Caco-2 (cell line): Measurements from ENCODE around the gene NXPE1. TPM values are rescaled to one million over a fixed set of nuclear protein-coding genes. Genes with fewer than 3 reads are reported as not detected.

Experiments
- BruUV-seq: library from RNA; stranded (reverse); fragments of 400-500 nt; replicated peaks from 2 replicates; lab custom pipeline; 2021; lab: Mats Ljungman, UMichigan
- CTCF ChIA-PET: fragments of 300-600 bp; sonication (Branson Sonifier 250); formaldehyde crosslinking; loops from one replicate; lab custom pipeline; 2022; ENCODE audit warnings: antibody characterized with exemption; lab: Charles Lee
- POLR2A ChIA-PET: fragments of 300-600 bp; sonication (Branson Sonifier 250); formaldehyde crosslinking; loops from one replicate; lab custom pipeline; 2022; ENCODE audit warnings: antibody characterized with exemption; lab: Charles Lee
- DNase-seq, 2 experiments: peaks; one replicate each; pipeline versions ENCODE4 v3.0.0 to v3.0.0-alpha.2; 2020 to 2022
- H3K27me3 ChIP-seq: replicated peaks from 2 replicates; pipeline ENCODE4 v1.6.0; 2011; ENCODE audit warnings: low read length; ENCODE audit not compliant: control insufficient read depth, insufficient read depth
- H3K36me3 ChIP-seq: 2 replicates; pipeline ENCODE4 v1.5.1; 2011; ENCODE audit warnings: low read length; ENCODE audit not compliant: control insufficient read depth, insufficient read depth
- H3K4me1 ChIP-seq: fragments of 250-450 bp; sonication (Bioruptor Pico); 2 replicates; pipeline ENCODE4 v1.5.1; 2020; ENCODE audit warnings: mild to moderate bottlenecking
- H3K4me3 ChIP-seq: 2 replicates; pipeline ENCODE4 v1.5.1; 2011; ENCODE audit warnings: low read depth, mild to moderate bottlenecking, control low read depth, low read length
- H3K9me3 ChIP-seq: fragments of 250-450 bp; sonication (Bioruptor Pico); 2 replicates; pipeline ENCODE4 v1.5.1; 2020; ENCODE audit warnings: mild to moderate bottlenecking, moderate library complexity
- H3K27ac Mint-ChIP-seq: one replicate; pipeline ENCODE4 v1.8.0; 2022; ENCODE audit warnings: mixed read lengths; ENCODE audit not compliant: unreplicated experiment
- H3K27me3 Mint-ChIP-seq: one replicate; pipeline ENCODE4 v1.8.0; 2022; ENCODE audit warnings: mixed read lengths; ENCODE audit not compliant: insufficient read depth, unreplicated experiment
- H3K36me3 Mint-ChIP-seq: one replicate; pipeline ENCODE4 v1.8.0; 2022; ENCODE audit warnings: mild to moderate bottlenecking, mixed read lengths; ENCODE audit not compliant: insufficient read depth, unreplicated experiment
- H3K4me1 Mint-ChIP-seq: one replicate; pipeline ENCODE4 v1.8.0; 2022; ENCODE audit warnings: low read depth, mixed read lengths; ENCODE audit not compliant: unreplicated experiment
- H3K4me3 Mint-ChIP-seq: one replicate; pipeline ENCODE4 v1.8.0; 2022; ENCODE audit warnings: mild to moderate bottlenecking, moderate library complexity, mixed read lengths; ENCODE audit not compliant: unreplicated experiment
- H3K9me3 Mint-ChIP-seq: one replicate; pipeline ENCODE4 v1.8.0; 2022; ENCODE audit warnings: mixed read lengths; ENCODE audit not compliant: unreplicated experiment
- intact Hi-C: fragments of 100-400 bp; cut with micrococcal nuclease; formaldehyde crosslinking; loops from one replicate; pipeline ENCODE4 v1.10.0; 2022; ENCODE audit not compliant: unreplicated experiment
- total RNA-seq: library from RNA; stranded (reverse); gene quantifications from 2 replicates; pipeline ENCODE4 v1.2.3, GENCODE V29; 2022
- TF ChIP-seq, protein P1 (sequence below), 2 experiments: fragments of 200-600 bp in 1 of 2; IDR thresholded peaks; 1 replicate in 1 of 2; 2 replicates in 1 of 2; pipeline versions ENCODE4 v1.5.1 to v1.8.0; 2011 to 2022; ENCODE audit warnings: antibody characterized with exemption in 1 of 2, control low read depth in 1 of 2, inconsistent platforms in 1 of 2, low read depth in 1 of 2, low read length in 1 of 2, mild to moderate bottlenecking in 1 of 2, moderate library complexity in 1 of 2; ENCODE audit not compliant: insufficient read depth in 1 of 2, severe bottlenecking in 1 of 2, unreplicated experiment in 1 of 2

The NXPE1 gene
- total RNA-seq, 1 experiment from 2014 or later, result not detected

DNA sequence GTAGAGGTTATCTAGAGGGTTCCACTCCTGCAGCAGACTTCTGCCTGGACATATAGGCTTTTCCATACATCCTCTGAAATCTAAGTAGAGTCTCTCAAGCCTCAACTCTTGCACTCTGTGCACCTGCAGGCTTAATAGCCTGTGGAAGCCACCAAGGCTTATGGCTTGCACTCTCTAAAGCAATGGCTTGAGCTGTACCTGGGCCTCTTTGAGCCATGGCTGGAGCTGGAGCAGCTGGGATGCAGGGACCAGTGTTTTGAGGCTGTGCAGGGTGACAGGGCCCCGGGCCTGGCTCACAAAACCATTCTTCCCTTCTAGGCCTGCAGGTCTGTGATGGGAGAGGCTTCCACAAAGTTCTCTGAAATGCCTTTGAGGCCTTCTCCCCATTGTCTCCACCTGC, 38.8 kb upstream of the NXPE1 start:
- Mint-ChIP-seq H3K4me3 (no peak overlapping the region), H3K27me3 (no peaks in the 10 kb centered on the region), H3K9me3 (no peaks in the 10 kb centered on the region), H3K4me1 (no peaks in the 10 kb centered on the region), H3K36me3 (no peaks in the 10 kb centered on the region), H3K27ac (no peak overlapping the region)
- no TSS peak for BruUV-seq
- Histone ChIP-seq H3K4me1 (no peaks in the 10 kb centered on the region), H3K36me3 (no peaks in the 10 kb centered on the region), H3K27me3 (no peaks in the 10 kb centered on the region), H3K4me3 (no peak overlapping the region), H3K9me3 (peaks cover 4% of the 10 kb centered on the region; the same call in 1 of the 2 replicates)
- TF ChIP-seq, protein P1, sequence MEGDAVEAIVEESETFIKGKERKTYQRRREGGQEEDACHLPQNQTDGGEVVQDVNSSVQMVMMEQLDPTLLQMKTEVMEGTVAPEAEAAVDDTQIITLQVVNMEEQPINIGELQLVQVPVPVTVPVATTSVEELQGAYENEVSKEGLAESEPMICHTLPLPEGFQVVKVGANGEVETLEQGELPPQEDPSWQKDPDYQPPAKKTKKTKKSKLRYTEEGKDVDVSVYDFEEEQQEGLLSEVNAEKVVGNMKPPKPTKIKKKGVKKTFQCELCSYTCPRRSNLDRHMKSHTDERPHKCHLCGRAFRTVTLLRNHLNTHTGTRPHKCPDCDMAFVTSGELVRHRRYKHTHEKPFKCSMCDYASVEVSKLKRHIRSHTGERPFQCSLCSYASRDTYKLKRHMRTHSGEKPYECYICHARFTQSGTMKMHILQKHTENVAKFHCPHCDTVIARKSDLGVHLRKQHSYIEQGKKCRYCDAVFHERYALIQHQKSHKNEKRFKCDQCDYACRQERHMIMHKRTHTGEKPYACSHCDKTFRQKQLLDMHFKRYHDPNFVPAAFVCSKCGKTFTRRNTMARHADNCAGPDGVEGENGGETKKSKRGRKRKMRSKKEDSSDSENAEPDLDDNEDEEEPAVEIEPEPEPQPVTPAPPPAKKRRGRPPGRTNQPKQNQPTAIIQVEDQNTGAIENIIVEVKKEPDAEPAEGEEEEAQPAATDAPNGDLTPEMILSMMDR (IDR thresholded peaks at IDR 0.05; ENCODE audit: insufficient read depth in 1 of 2, low read depth in 1 of 2, low read length in 1 of 2, severe bottlenecking in 1 of 2, unreplicated experiment in 1 of 2), result no peak
- intact Hi-C loops, result no loop called here
- POLR2A ChIA-PET, result interaction anchor here (0.6 kb wide), 1 partner anchor 352 kb away, joined by 3 read pairs; no protein-coding TSS in a partner anchor
- CTCF ChIA-PET, result no interaction called here
- no peak for DNase-seq

DNA sequence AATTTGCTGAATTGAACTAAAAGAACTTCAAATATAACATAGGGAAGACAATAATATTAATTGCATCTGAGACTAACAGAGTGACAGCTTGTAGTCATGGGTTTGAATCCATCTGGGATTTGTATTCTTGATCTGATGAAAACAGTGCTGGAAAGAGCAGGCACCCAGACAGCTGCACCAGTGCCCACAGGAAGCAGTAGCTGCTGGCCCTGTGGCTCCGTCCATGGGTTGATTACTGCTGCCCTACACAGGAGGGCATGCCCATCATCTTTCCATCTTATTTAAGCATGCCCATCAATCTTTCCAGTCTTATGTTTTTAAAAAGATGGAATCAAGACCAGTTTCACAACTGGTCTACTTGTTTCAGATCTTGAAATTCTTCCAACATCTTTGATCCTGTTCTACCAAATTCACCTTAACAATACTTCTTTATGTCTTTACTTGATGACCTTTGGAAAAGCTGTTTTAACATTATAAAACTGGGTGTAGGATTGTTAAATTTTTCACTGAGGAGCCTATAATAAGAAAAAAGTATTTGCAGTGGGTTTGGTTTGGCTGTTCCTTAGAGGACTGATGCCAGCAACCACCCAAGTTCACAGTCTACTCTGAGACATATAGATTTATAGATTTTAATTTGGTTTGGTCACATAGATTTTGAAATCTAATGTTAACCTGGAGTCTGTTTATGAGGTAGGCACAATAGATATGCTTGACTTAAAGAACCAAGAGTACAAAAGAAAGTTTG, 36.7 kb upstream of the NXPE1 start:
- BruUV-seq, result no TSS peak
- H3K36me3 Mint-ChIP-seq, result no peaks in the 10 kb centered on the region

DNA sequence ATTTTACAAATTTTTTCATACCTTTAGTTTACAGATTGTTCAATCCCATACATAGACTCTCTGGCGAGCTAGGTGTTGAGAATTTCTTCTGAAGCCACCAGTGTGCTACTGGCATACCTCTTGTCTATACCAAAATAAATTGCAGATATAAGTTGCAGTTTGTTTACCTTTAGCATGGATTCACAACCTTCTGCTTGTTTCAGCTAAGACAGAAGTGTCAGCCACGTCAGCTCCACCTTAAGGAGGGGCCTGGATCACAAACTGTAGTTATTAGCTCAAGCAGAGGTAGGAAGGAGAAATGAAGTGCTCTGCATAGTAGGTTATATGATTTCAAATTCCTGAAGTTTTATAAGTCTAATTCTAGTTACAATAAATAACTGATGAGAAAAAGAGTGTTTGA, 35.9 kb upstream of the NXPE1 start, which contains the start of gene NXPE4:
TSS of gene NXPE4 (minus strand) at position 216 of the 400 bp plus-strand sequence. CDS start 1,027 bp downstream, outside the sequence.
- no peak within 1 kb of the TSS for H3K27ac Mint-ChIP-seq
- H3K9me3 ChIP-seq, result no peaks in the 10 kb centered on the region
- no peaks in the 10 kb centered on the region for H3K27me3 Mint-ChIP-seq
- intact Hi-C loops, result no loop called here
- CTCF ChIA-PET, result no interaction called here
- no peak within 1 kb of the TSS for H3K4me3 ChIP-seq
- no peaks in the 10 kb centered on the region for H3K36me3 Mint-ChIP-seq
- no peaks in the 10 kb centered on the region for H3K36me3 ChIP-seq
- no peaks in the 10 kb centered on the region for H3K27me3 ChIP-seq
- no peak within 1 kb of the TSS for H3K4me3 Mint-ChIP-seq
- no peaks in the 10 kb centered on the region for H3K4me1 ChIP-seq
- POLR2A ChIA-PET, result no interaction called here
- no TSS peak for BruUV-seq
- no peaks in the 10 kb centered on the region for H3K9me3 Mint-ChIP-seq
- TF ChIP-seq, protein P1 (IDR thresholded peaks at IDR 0.05; ENCODE audit: insufficient read depth in 1 of 2, low read depth in 1 of 2, low read length in 1 of 2, severe bottlenecking in 1 of 2, unreplicated experiment in 1 of 2), result no peak
- no peaks in the 10 kb centered on the region for H3K4me1 Mint-ChIP-seq
- no peak for DNase-seq

More for the DNA sequence above, 36.7 kb upstream of the NXPE1 start:
- Histone ChIP-seq H3K9me3 (no peaks in the 10 kb centered on the region), H3K27me3 (no peaks in the 10 kb centered on the region), H3K4me1 (no peaks in the 10 kb centered on the region), H3K36me3 (no peaks in the 10 kb centered on the region), H3K4me3 (no peak overlapping the region)
- H3K9me3 Mint-ChIP-seq, result no peaks in the 10 kb centered on the region
- TF ChIP-seq, protein P1 (IDR thresholded peaks at IDR 0.05; ENCODE audit: insufficient read depth in 1 of 2, low read depth in 1 of 2, low read length in 1 of 2, severe bottlenecking in 1 of 2, unreplicated experiment in 1 of 2), result no peak
- DNase-seq, result no peak
- intact Hi-C loops, result no loop called here
- ChIA-PET CTCF (no interaction called here), POLR2A (no interaction called here)
- H3K4me3 Mint-ChIP-seq, result no peak overlapping the region
- no peaks in the 10 kb centered on the region for H3K27me3 Mint-ChIP-seq
- no peak overlapping the region for H3K27ac Mint-ChIP-seq
- no peaks in the 10 kb centered on the region for H3K4me1 Mint-ChIP-seq
